ENCODE data around the gene MPO. TPM values are rescaled to one million over a fixed set of nuclear protein-coding genes. Genes with fewer than 3 reads are reported as not detected.

Gene MPO
- total and polyA plus RNA-seq, 9 of the 15 experiments (the other 6 are each of a cell fraction or from before 2014, with no cell fraction given): 0.04 to 0.47 (median 0.39) TPM; not detected in 6

DNA sequence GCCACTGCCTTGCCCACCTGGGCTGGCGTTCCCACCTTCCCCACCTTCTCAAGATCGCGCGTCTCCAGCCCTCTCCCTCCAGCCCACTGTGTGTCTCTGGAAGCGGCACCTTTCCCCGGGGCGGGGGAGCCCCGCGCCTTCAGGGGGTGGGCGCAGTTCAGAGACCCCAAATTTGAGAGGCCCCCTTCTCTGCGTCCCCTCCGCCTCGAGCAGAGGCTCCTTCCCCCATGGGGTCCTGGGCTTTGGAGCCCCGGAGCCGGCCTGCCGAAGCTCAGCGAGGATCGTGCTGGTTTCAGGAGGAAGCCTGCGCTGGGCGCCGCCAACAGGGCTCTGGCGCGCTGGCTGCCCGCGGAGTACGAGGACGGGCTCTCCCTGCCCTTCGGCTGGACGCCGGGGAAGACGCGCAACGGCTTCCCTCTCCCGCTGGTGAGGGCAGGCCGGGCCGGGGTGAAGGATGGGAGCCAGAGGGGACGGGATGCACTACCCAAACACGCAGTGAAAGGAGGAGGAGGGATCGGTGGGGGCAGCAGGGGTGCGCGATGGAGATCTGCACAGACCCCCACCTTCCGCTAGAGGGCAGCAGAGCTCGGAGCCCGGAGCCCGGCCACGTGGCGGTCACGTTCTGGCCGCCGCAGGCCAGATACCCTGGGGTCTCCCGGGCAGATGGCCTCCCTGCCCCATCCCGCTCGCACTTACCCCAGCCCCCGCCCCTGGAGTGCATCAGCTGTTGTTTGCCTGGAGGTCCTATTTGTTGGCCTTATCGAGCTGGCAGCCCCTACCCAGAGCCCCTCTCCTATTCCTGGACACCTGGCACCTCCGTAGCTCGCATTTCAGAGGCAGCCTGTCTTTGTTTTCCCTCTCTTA, 31.2 kb downstream of the MPO start (continued):
- TF ChIP-seq, protein P1, sequence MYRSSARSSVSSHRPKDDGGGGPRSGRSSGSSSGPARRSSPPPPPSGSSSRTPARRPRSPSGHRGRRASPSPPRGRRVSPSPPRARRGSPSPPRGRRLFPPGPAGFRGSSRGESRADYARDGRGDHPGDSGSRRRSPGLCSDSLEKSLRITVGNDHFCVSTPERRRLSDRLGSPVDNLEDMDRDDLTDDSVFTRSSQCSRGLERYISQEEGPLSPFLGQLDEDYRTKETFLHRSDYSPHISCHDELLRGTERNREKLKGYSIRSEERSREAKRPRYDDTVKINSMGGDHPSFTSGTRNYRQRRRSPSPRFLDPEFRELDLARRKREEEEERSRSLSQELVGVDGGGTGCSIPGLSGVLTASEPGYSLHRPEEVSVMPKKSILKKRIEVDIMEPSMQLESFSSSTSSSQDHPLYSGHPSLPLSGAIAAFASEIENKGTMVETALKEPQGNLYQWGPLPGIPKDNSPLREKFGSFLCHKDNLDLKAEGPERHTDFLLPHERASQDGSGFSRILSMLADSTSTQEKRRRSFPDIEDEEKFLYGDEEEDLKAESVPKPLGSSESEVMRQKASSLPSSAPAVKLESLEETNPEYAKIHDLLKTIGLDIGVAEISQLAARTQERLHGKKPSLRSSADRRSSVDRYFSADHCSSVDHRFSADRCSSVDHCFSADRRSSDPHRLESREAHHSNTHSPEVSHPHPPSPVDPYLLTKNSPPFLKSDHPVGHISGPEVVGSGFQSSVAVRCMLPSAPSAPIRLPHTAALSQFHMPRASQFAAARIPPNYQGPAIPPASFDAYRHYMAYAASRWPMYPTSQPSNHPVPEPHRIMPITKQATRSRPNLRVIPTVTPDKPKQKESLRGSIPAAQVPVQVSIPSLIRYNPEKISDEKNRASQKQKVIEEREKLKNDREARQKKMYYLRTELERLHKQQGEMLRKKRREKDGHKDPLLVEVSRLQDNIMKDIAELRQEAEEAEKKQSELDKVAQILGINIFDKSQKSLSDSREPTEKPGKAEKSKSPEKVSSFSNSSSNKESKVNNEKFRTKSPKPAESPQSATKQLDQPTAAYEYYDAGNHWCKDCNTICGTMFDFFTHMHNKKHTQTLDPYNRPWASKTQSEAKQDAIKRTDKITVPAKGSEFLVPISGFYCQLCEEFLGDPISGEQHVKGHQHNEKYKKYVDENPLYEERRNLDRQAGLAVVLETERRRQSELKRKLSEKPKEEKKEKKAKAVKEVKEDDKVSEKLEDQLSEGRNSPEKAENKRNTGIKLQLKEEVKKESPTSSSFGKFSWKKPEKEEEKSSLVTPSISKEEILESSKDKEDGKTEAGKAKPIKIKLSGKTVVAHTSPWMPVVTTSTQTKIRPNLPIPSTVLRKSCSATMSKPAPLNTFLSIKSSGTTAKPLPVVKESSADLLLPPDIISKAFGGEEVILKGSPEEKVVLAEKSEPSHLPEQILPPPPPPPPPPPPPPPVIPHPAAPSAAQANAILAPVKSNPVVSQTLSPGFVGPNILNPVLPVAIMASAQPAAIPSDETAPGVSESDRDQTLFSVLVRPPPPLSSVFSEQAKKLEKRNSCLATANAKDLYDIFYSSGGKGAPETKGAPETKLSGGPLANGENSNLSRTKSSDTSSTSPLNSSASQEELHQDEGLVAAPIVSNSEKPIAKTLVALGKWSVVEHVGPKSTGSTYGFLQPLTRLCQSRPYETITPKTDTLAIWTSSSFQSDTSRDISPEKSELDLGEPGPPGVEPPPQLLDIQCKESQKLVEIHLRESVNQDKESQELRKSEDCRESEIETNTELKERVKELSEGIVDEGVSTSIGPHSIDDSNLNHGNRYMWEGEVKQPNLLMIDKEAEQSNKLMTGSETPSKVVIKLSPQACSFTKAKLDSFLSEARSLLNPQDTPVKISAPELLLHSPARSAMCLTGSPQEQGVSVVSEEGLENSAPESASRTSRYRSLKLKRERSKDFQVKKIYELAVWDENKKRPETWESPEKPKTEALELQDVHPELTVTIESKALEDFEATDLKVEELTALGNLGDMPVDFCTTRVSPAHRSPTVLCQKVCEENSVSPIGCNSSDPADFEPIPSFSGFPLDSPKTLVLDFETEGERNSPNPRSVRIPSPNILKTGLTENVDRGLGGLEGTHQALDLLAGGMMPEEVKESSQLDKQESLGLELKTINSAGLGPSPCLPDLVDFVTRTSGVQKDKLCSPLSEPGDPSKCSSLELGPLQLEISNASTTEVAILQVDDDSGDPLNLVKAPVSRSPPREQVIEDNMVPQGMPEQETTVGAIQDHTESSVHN (IDR thresholded peaks at IDR 0.05; ENCODE audit: borderline replicate concordance in 1 of 2, low read depth in 1 of 2): no peak
- TF ChIP-seq TBL1XR1 (IDR thresholded peaks at IDR 0.05; ENCODE audit: low read length in 2 of 2) (no peak), SRF (CRISPR knock-in tag; IDR thresholded peaks at IDR 0.05) (no peak), ZNF57 (CRISPR knock-in tag; IDR thresholded peaks at IDR 0.05) (no peak), NFIX (CRISPR knock-in tag; IDR thresholded peaks at IDR 0.05; ENCODE audit: low read depth) (no peak), ZNF143 (CRISPR knock-in tag; IDR thresholded peaks at IDR 0.05) (no peak), ZNF263 (CRISPR knock-in tag; IDR thresholded peaks at IDR 0.05; ENCODE audit: borderline replicate concordance) (peak; percentile 80), RBM17 (IDR thresholded peaks at IDR 0.05; ENCODE audit: borderline replicate concordance, low read depth, low read length) (no peak), CXXC5 (CRISPR knock-in tag; IDR thresholded peaks at IDR 0.05) (peak; percentile 77), BHLHE40 (IDR thresholded peaks at IDR 0.05; ENCODE audit: low read length) (peak; percentile 98), ZNF77 (CRISPR knock-in tag; IDR thresholded peaks at IDR 0.05) (no peak)
- TF ChIP-seq, protein P2, sequence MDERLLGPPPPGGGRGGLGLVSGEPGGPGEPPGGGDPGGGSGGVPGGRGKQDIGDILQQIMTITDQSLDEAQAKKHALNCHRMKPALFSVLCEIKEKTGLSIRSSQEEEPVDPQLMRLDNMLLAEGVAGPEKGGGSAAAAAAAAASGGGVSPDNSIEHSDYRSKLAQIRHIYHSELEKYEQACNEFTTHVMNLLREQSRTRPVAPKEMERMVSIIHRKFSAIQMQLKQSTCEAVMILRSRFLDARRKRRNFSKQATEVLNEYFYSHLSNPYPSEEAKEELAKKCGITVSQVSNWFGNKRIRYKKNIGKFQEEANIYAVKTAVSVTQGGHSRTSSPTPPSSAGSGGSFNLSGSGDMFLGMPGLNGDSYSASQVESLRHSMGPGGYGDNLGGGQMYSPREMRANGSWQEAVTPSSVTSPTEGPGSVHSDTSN (CRISPR knock-in tag; IDR thresholded peaks at IDR 0.05; ENCODE audit: low read depth): no peak
- TF ChIP-seq, protein P2 (tag; conservative IDR thresholded peaks at IDR 0.05; ENCODE audit: low read depth): no peak
- TF ChIP-seq, protein P3, sequence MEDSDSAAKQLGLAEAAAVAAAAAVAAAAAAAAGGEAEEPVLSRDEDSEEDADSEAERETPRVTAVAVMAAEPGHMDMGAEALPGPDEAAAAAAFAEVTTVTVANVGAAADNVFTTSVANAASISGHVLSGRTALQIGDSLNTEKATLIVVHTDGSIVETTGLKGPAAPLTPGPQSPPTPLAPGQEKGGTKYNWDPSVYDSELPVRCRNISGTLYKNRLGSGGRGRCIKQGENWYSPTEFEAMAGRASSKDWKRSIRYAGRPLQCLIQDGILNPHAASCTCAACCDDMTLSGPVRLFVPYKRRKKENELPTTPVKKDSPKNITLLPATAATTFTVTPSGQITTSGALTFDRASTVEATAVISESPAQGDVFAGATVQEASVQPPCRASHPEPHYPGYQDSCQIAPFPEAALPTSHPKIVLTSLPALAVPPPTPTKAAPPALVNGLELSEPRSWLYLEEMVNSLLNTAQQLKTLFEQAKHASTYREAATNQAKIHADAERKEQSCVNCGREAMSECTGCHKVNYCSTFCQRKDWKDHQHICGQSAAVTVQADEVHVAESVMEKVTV (CRISPR knock-in tag; IDR thresholded peaks at IDR 0.05): no peak
